Activated naive CD8-positive, alpha-beta T cell (primary cell): ENCODE data around the gene PPP1CC.
"Not testable (repeated sequence)": the region's sequence is repeated elsewhere in the genome, so short reads cannot be mapped to it uniquely, and the experiment has no call there.

Source experiments
- H3K27ac Mint-ChIP-seq: one replicate; pipeline ENCODE4 v1.8.0; 2021; ENCODE audit warnings: mixed read lengths
- H3K27me3 Mint-ChIP-seq: one replicate; pipeline ENCODE4 v1.8.0; 2021; ENCODE audit warnings: mixed read lengths
- H3K36me3 Mint-ChIP-seq: one replicate; pipeline ENCODE4 v1.8.0; 2021; ENCODE audit warnings: mixed read lengths
- H3K4me1 Mint-ChIP-seq: one replicate; pipeline ENCODE4 v1.8.0; 2021; ENCODE audit warnings: low read depth, mixed read lengths
- H3K4me3 Mint-ChIP-seq: one replicate; pipeline ENCODE4 v1.8.0; 2021; ENCODE audit warnings: mild to moderate bottlenecking, mixed read lengths
- H3K9me3 Mint-ChIP-seq: one replicate; pipeline ENCODE4 v1.8.0; 2021; ENCODE audit warnings: low read depth, mixed read lengths

Gene PPP1CC

GRCh38 chr12:110765572-110765971 is 22.9 kb upstream of the PPP1CC start:
- H3K4me3 Mint-ChIP-seq, H3K4me1 Mint-ChIP-seq, H3K9me3 Mint-ChIP-seq, H3K27me3 Mint-ChIP-seq, H3K36me3 Mint-ChIP-seq, H3K27ac Mint-ChIP-seq: not testable (repeated sequence)

- peaks cover 1% of the 10 kb centered on the region for H3K27me3 Mint-ChIP-seq
- peaks cover 5% of the 10 kb centered on the region for H3K4me1 Mint-ChIP-seq
- H3K4me3 Mint-ChIP-seq, result no peak overlapping the region
- no peaks in the 10 kb centered on the region for H3K9me3 Mint-ChIP-seq
- no peaks in the 10 kb centered on the region for H3K36me3 Mint-ChIP-seq
- H3K27ac Mint-ChIP-seq, result no peak overlapping the region
Observed at GRCh38 chr12:110765111-110765510, 22.4 kb upstream of the PPP1CC start.

GRCh38 chr12:110763583-110763982 is 20.9 kb upstream of the PPP1CC start:
- no peak overlapping the region for H3K27ac Mint-ChIP-seq
- H3K27me3 Mint-ChIP-seq, result peaks cover 1% of the 10 kb centered on the region
- no peak overlapping the region for H3K4me3 Mint-ChIP-seq
- peaks cover 6% of the 10 kb centered on the region for H3K4me1 Mint-ChIP-seq
- H3K36me3 Mint-ChIP-seq, result no peaks in the 10 kb centered on the region
- H3K9me3 Mint-ChIP-seq, result no peaks in the 10 kb centered on the region

- Mint-ChIP-seq H3K4me1 (peaks cover 6% of the 10 kb centered on the region), H3K4me3 (no peak overlapping the region), H3K9me3 (no peaks in the 10 kb centered on the region)
Observed at GRCh38 chr12:110762891-110763290, 20.2 kb upstream of the PPP1CC start.

GRCh38 chr12:110760204-110760609 is 17.5 kb upstream of the PPP1CC start:
- Mint-ChIP-seq H3K4me3 (no peak overlapping the region), H3K9me3 (no peaks in the 10 kb centered on the region), H3K36me3 (no peaks in the 10 kb centered on the region), H3K27me3 (no peaks in the 10 kb centered on the region), H3K4me1 (peaks cover 10% of the 10 kb centered on the region), H3K27ac (peak overlapping the region; percentile 61)

More at GRCh38 chr12:110762891-110763290, 20.2 kb upstream of the PPP1CC start:
- no peak overlapping the region for H3K27ac Mint-ChIP-seq
- H3K27me3 Mint-ChIP-seq, result peaks cover 1% of the 10 kb centered on the region
- H3K36me3 Mint-ChIP-seq, result no peaks in the 10 kb centered on the region

- Mint-ChIP-seq H3K9me3 (no peaks in the 10 kb centered on the region), H3K27me3 (no peaks in the 10 kb centered on the region), H3K4me3 (no peak overlapping the region), H3K27ac (no peak overlapping the region), H3K36me3 (no peaks in the 10 kb centered on the region), H3K4me1 (peaks cover 10% of the 10 kb centered on the region)
Observed at GRCh38 chr12:110758922-110759321, 16.2 kb upstream of the PPP1CC start.

- Mint-ChIP-seq H3K4me1 (peaks cover 6% of the 10 kb centered on the region), H3K27me3 (no peaks in the 10 kb centered on the region), H3K9me3 (no peaks in the 10 kb centered on the region), H3K4me3 (no peak overlapping the region), H3K27ac (no peak overlapping the region), H3K36me3 (no peaks in the 10 kb centered on the region)
Observed at GRCh38 chr12:110756611-110757010, 13.9 kb upstream of the PPP1CC start.

- Mint-ChIP-seq H3K4me1 (peaks cover 4% of the 10 kb centered on the region), H3K27me3 (no peaks in the 10 kb centered on the region), H3K27ac (no peak overlapping the region), H3K36me3 (no peaks in the 10 kb centered on the region), H3K4me3 (no peak overlapping the region), H3K9me3 (no peaks in the 10 kb centered on the region)
Observed at GRCh38 chr12:110754101-110754793, 11.6 kb upstream of the PPP1CC start.

- H3K4me1 Mint-ChIP-seq, result no peaks in the 10 kb centered on the region
- no peaks in the 10 kb centered on the region for H3K27me3 Mint-ChIP-seq
- no peaks in the 10 kb centered on the region for H3K9me3 Mint-ChIP-seq
- no peak overlapping the region for H3K27ac Mint-ChIP-seq
- H3K36me3 Mint-ChIP-seq, result no peaks in the 10 kb centered on the region
- H3K4me3 Mint-ChIP-seq, result no peak overlapping the region
Observed at GRCh38 chr12:110750784-110751461, 8.2 kb upstream of the PPP1CC start.

- Mint-ChIP-seq H3K27me3 (no peaks in the 10 kb centered on the region), H3K4me1 (peaks cover 11% of the 10 kb centered on the region), H3K36me3 (no peaks in the 10 kb centered on the region), H3K4me3 (no peak overlapping the region), H3K9me3 (no peaks in the 10 kb centered on the region), H3K27ac (peak overlapping the region; percentile 30)
Observed at GRCh38 chr12:110746550-110746949, 3.9 kb upstream of the PPP1CC start.

- Mint-ChIP-seq H3K36me3 (peaks cover 3% of the 10 kb centered on the region), H3K27ac (peak overlapping the region; percentile 34), H3K27me3 (no peaks in the 10 kb centered on the region), H3K4me3 (no peak overlapping the region), H3K9me3 (no peaks in the 10 kb centered on the region), H3K4me1 (peaks cover 16% of the 10 kb centered on the region)
Observed at GRCh38 chr12:110745542-110746284, 3.0 kb upstream of the PPP1CC start.

- H3K27ac Mint-ChIP-seq, result peak overlapping the region; percentile 34
- peaks cover 3% of the 10 kb centered on the region for H3K36me3 Mint-ChIP-seq
- no peak overlapping the region for H3K4me3 Mint-ChIP-seq
- H3K27me3 Mint-ChIP-seq, result no peaks in the 10 kb centered on the region
- H3K9me3 Mint-ChIP-seq, result no peaks in the 10 kb centered on the region
- peaks cover 25% of the 10 kb centered on the region for H3K4me1 Mint-ChIP-seq
Observed at GRCh38 chr12:110744601-110745264, 2.0 kb upstream of the PPP1CC start.

GRCh38 chr12:110744151-110744571 is 1.5 kb upstream of the PPP1CC start:
- H3K36me3 Mint-ChIP-seq, result peaks cover 3% of the 10 kb centered on the region
- no peaks in the 10 kb centered on the region for H3K27me3 Mint-ChIP-seq
- no peak overlapping the region for H3K27ac Mint-ChIP-seq
- peak overlapping the region; percentile 71 for H3K4me3 Mint-ChIP-seq
- H3K9me3 Mint-ChIP-seq, result no peaks in the 10 kb centered on the region
- H3K4me1 Mint-ChIP-seq, result peaks cover 30% of the 10 kb centered on the region

GRCh38 chr12:110743571-110744093 is 941 bp upstream of the PPP1CC start:
- Mint-ChIP-seq H3K4me1 (peaks cover 34% of the 10 kb centered on the region), H3K27me3 (no peaks in the 10 kb centered on the region), H3K36me3 (peaks cover 3% of the 10 kb centered on the region), H3K4me3 (peak overlapping the region; percentile 99), H3K9me3 (no peaks in the 10 kb centered on the region), H3K27ac (peak overlapping the region; percentile 94)
